Cardiac septum (tissue), 1 donor: ENCODE data around the gene PIGH. TPM values are rescaled to one million over a fixed set of nuclear protein-coding genes. Genes with fewer than 3 reads are reported as not detected.
"Not testable (repeated sequence)": the region's sequence is repeated elsewhere in the genome, so short reads cannot be mapped to it uniquely, and the experiment has no call there.

Source experiments
- DNase-seq: peaks from one replicate; pipeline ENCODE4 v3.0.0-alpha.2; 2020; ENCODE audit warnings: low spot score
- intact Hi-C: fragments of 100-400 bp; cut with DNase I; formaldehyde crosslinking; loops from one replicate; pipeline ENCODE4 v1.14.0; 2022
- long read RNA-seq: library from polyadenylated mRNA; unstranded; transcript quantifications from one replicate; pipeline ENCODE4 v2.0.0, GENCODE V29; 2021
- total RNA-seq: library from RNA; stranded (reverse); fragmentation: NEBNext Ultra II Directional; extraction: Animal tissue kit (Norgen Biotek cat#: 25700); gene quantifications from one replicate; pipeline ENCODE4 v1.2.1, GENCODE V29; 2021
- donor health status: DM: no; HTN: no; CAD: no.

Gene PIGH
- 10.6 TPM for total RNA-seq
- long read RNA-seq, transcript PIGH-201 (4 exons, 1,420 nt): major isoform, 16 of 19 reads
- long read RNA-seq, partial matches to known transcripts: 1 of 19 reads
- long read RNA-seq, other reads (novel, unspliced or antisense): 2 of 19 reads

DNA sequence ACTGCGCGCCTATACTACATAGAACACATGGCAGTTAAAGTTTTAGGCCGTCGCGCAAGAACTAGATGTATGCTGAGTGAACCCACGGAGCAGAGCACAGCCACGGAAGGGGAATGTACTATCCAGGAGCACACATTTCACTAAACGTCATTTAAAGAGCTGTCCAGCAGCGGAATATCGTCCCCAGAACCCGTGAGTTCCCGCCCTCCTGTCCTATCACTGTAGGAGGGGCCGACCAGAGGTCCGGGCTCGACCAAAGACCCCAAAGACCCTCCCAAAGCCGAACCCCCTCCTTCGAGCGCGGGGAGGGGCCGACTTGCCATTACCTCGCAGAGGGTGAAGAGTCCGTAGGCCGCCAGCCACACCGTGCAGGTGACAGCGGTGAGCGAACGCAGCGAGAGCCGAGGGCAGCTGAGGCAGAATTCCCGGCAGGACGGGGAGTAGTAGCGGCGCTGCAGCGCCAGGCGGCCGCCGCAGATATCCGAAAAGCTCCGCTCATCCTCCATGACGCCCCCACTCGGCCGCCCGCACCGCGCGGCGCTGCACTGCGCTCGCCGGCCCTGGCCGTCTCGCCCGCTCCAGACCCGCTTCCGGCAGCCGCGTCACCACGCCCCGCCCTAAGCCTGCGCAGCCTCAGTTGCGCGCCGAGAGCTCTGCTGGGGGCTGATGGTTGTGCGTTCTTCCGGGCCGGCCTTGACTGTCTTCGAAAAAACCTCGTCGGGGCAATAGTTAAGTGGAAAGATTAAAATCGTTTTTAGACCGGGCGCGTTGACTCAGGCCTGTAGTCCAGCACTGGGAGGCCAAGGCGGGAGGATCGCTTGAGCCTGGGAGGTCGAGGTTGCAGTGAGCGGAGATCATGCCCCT, at the start of gene PIGH:
Gene PIGH (minus strand): TSS at position 571 of the 864 bp plus-strand sequence. CDS start 65 bp downstream, at position 506.
- intact Hi-C loops: loop anchor here (1.0 kb wide), 1 partner anchor 74 kb away; the partner anchor contains the start of gene VTI1B
- DNase-seq: peak; percentile 95

- intact Hi-C loops: no loop called here
- DNase-seq: no peak
Observed at GRCh38 chr14:67646131-67646530, 46.1 kb upstream of the PIGH start.

DNA sequence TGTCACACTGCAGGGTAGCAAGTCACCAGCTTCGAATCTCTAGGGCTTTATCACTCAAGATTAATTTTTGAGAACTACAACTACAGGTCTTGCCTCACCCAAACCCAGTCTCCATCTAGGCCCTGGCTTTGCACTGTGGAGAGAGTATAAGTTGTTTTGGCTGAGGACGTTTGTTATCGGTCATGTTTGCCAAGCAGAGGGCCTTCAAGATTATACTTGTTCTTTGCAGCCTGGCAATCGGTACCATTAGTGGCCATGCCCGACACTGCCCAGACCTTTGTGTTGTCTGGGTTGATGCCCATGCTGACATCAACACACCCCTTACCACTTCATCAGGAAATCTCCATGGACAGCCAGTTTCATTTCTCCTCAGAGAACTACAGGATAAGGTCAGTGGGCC, 45.3 kb upstream of the PIGH start:
- DNase-seq: no peak
- intact Hi-C loops: no loop called here

DNA sequence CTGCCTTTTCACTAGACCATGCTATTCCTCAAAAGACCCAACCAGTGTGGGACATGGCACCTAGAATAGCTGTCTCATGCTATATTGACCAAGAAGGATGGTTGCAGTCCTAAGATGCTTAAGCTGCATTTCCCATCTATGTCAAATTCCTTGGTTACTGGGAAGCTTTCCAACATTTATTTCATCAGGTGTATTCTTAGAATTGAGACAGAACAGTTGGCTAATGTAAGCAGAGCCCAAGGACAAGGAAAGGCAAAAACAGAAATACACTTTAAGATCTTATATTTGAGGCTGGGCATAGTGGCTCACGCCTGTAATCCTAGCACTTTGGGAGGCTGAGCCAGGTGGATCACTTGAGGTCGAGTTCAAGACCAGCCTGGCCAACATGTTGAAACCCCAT, 44.4 kb upstream of the PIGH start:
- intact Hi-C loops: no loop called here
- no peak for DNase-seq

DNA sequence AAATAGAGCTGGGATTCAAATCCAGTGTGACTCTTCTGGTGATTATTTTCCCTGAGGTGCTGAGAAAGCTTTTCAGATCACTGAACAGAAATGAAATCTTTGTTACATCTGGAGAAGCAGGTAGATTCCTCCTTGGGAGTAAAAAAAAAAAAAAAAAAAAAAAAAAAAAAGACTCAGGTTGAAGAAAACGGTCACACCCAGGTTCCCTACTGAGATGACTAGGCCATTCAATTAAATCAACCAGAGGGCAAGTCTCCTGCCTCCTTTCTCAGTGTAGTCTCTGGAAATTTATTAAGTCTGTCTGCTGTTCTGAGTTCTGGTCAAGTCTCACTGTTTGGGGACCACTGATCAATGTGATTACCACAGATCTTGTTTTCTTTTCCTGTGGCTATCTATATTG, 43.6 kb upstream of the PIGH start:
- intact Hi-C loops: no loop called here
- DNase-seq: no peak

DNA sequence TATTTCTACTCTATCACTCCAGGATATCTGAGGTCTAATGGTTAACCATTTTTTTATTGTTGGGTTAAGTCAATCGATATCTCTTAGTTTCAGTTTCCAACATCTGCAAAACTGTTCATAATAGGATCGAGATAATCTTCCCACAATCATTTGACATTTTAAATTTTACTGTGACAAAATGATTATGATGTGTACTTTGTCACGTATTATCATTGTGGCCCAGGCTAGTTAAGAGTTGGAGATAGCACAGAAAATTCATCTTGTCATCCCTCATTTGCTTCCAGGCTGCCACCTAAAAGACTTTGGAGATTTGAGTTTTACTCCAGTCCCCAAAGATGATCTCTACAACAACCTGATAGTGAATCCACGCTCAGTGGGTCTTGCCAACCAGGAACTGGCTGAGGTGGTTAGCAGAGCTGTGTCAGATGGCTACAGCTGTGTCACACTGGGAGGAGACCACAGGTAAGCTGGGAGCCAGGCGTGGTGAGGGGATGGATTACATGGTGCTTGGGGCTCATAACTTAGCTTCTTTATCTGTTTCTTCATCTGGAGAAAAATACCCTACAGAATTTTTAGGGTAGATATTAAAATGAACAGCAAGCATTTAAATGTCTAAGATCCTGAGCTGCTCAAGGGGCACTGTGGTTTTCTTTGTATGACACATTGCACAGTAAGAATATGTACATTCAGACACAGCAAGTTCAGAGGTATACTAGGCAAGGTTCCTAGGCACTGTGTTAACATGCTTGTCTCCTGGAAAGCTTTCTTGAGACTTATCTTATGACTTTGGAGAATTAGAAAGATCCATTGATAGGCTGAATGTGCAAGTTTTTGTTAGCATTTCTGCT, 42.1 kb upstream of the PIGH start:
- DNase-seq: no peak
- intact Hi-C loops: no loop called here

- intact Hi-C loops: no loop called here
Observed at GRCh38 chr14:67641480-67641879, 41.4 kb upstream of the PIGH start.

GRCh38 chr14:67638642-67639041, 38.6 kb upstream of the PIGH start:
- intact Hi-C loops: no loop called here

More at GRCh38 chr14:67641480-67641879, 41.4 kb upstream of the PIGH start:
- no peak for DNase-seq

DNA sequence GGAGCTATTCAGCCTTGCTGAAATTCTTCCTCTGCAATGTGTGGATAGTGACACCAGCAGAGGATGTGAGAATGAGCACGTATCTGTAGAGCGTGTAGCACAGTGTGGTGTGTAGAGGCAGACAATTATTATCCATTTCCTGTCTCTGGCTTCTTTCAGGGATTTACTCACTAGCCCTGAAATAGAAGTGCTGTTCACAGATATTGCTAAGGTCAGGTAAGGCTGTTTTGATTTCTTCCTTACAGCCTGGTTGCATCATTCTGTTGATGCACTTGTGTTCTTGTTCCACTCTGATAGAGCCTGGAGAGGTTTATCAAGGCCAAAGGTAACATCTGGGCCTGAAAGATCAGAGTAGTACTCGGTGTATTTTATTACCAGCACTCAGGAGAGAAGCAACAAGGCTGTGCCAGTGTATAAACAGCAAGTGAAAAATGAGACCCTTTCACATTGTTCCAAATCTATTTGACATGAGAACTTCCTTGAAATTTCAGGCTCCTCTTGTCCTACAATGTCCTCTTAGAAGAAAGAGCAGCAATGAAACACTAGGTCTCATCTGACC, 36.4 kb upstream of the PIGH start:
- intact Hi-C loops: no loop called here
- DNase-seq: no peak

More at GRCh38 chr14:67638642-67639041, 38.6 kb upstream of the PIGH start:
- DNase-seq: no peak

DNA sequence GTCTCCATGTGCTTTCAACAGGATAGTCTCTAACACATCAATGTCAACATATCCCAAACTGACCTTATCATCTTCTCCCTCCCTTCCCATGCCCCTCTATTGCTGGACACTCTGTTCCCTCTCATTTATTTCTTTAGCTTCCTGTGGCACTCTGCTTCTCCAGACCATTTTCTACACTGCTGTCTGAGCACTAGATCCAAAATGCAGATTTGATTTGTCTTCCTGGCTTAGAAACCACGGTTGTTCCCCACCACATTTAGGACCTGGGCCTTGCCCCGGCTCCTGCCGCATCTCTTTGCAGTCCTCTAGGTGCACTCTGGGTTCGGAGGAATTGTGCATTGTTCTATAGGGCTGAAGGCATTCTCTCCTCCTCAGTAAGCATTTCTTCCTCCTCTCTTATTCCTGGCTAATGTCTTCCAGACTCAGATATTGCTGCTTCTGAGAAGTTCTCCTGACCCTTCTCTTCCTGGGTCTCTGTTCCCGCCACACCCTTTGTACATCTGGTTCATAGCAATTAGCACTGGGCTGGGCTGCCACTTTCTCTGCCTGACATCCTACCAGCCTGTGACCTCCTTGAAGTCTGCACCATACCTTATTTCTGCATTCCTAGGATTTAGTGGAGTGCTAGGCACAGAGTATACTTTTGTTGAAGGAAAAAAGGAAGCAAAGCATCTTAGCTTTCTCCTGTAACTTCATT, 33.5 kb upstream of the PIGH start:
- intact Hi-C loops: no loop called here
- no peak for DNase-seq

DNA sequence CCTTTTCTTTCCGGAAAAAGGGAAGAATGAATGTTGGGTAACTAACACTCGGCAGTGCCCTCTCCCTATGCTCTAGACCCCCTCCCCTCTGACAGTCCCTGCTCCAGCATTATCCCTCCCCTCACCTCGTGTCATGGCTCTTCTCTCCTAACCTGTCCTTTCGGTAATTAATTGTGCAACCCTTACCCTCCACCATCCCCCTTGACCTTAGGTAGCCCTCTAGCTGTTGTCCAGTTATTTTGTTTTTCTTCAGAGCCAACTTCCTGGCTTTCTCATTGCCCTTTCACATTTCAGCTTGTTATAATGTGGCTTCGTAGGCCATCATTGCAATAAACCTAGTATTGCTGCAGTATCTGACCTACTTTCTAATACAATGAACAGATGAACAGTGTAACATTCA, 30.9 kb upstream of the PIGH start:
- no peak for DNase-seq
- intact Hi-C loops: no loop called here

DNA sequence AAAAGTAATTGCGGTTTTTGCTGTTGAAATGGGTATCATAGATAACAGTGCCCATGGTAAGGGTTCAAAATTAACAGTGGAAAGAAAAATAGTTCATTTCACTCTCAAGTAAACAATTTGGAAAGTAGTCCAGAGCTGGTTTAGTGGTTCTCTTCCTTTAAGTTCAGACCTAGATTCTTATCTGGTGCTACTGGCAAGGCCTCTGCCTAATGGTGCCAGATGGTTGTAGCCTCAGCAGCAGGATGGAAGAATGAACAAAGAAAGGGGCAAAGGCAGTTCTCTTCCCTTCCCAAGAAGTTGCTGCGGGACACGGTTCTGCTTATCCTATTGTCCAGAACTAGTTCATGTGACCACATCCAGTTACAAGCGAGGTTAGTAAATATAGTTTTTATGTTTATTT, 30.1 kb upstream of the PIGH start:
- intact Hi-C loops: no loop called here
- DNase-seq: no peak

DNA sequence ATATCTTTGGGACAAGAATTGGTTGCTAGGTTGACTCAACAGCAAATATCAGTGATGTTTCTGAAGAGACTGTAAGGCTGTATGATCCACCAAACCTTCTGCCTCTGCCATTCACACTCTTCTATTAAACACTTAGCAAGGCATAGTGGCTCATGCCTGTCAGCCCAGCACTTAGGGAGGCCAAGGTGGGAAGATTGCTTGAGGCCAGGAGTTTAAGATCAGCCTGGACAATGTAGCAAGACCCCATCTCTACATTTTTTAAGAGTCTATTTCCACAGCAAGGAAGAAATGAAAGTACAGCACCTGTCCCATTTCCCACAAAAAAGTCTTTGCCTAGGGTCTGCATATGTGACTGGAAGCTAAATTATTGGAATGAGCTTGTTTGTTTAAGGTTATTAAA, 27.5 kb upstream of the PIGH start:
- intact Hi-C loops: no loop called here
- DNase-seq: no peak

- intact Hi-C loops, DNase-seq: not testable (repeated sequence)
Observed at GRCh38 chr14:67626131-67626530, 26.1 kb upstream of the PIGH start.

GRCh38 chr14:67623114-67623513, 23.0 kb upstream of the PIGH start:
- no peak for DNase-seq
- intact Hi-C loops: no loop called here

DNA sequence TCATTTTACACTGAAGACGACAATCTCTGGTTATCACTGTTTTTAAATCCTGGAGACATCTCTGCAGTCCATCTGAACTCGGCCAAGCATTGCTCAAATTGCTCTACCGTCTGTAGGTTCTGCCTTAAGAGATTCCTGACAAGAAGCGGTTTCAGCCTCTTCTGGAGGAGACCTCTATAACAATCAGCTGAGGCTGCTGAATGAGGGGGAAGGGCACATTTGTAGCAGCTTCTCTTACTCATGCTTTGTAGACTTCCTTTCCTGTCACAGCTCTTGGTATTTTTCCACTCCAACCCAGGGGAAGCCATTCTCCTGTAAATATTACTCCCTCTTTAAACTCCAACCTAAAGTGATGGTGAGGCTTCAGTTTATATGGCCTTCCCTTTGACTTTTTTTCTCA, 22.6 kb upstream of the PIGH start:
- intact Hi-C loops: no loop called here
- no peak for DNase-seq

DNA sequence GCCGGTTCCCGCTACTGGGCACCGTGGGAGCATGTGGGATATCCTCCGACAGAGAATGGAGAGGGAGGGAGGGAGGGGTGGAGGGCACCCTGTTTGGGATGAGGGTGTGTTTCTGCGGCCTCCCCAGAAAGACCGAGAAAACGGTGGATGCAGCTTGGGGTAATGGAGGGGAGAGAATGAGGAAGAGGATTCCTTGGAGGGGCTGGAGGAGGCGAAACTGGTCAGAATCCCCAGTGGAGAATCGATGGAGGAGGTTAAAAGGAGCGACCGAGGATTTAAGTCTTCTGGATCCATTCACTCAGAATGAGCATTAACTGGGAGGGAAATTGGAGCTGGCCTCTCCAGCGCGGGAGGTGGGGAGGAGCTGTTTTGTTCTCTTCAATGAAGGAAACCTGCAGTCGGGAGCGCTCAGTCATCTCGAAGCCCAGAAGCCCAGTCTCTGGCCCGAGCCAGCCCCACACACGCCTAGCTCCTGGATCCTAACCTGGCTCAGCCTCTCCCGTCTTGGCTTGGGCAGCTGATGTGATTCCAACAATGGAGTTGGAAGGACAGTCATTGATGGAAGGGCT, 20.2 kb upstream of the PIGH start:
- intact Hi-C loops: no loop called here
- no peak for DNase-seq

DNA sequence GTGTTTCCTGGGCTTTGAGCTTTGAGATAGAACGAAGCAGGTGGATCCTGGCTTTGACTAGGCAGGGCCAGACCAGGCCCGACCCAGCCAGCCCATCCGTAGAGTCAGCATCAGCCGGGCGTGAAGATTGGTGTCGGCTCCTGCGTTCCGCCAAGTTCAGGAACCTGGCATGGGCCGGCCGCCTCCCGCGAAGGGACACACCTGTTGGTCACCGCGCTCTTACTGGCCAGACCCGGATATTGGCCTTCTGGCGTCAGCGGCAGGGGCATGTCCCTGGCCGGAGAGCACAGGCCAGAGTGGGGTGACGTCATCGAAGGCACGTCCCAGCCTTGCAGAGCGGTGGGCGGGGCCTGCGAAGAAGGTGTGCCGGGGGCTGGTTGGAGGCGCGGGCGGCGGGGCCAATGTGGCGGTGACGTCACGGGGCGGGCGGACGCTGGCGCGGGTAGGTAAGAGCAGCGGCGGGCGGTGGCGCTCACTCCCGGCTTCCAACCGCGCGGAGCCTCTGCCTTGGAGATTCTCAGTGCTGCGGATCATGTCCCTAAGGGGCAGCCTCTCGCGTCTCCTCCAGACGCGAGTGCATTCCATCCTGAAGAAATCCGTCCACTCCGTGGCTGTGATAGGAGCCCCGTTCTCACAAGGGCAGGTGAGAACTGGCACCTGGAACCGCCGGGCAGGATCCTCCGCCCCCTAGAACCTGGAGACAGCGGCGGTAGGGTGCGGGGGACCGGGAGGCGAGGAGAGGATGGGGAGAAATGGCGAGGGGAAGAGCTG, 19.6 kb upstream of the PIGH start, which contains the start of gene ARG2:
Gene ARG2 (plus strand): TSS at position 475 of the 771 bp plus-strand sequence. CDS start 58 bp downstream, at position 533.
- intact Hi-C loops: loop anchor here (1.0 to 2.0 kb wide), 2 partner anchors 47 to 85 kb away; no protein-coding TSS in a partner anchor
- DNase-seq: peak; percentile 99
